Cerebellar cortex (tissue), 1 donor: ENCODE data around the gene TSPAN5.

ENCODE experiments used
- DNase-seq: peaks from one replicate; pipeline ENCODE4 v3.0.0-alpha.2; 2015; ENCODE audit warnings: low spot score

Gene TSPAN5

DNA sequence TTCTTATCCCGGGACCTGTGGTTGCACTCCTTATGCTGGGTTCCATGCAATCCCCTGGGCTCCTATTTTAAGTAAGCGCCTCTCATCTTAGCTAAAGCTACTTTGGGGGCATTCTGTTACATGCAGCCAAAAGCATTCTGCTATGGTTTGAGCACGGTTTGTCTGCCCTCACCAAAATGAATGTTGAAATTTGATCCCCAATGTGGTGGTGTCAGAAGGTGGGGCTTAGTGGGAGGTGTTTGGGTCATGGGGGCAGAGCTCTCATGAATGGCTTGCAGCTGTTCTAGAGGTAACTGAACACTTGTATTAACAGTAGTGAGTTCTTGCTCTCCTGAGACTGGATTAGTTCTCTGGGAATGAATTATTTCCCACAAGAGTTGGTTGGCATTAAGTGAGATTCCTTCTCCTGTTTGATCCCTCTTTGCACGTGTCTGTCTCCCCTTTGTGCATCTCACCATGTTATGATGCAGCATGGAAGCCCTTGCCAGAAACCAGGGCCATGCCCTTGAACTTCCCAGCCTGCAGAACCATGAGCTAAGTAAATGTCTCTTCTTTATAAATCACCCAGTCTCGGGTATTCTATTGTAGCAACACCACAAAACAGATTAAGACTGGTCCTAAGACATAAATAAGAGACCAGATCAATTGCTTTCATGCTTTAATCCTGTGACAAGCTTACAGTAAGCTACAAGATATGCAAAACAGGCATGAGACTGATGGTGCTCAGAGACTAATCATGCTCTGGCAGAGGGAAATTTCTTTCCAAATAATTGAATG is 141.8 kb downstream of the TSPAN5 start:
- DNase-seq, result no peak

- no peak for DNase-seq
Measured at GRCh38 chr4:98516042-98516440, 142.4 kb downstream of the TSPAN5 start.

GRCh38 chr4:98515470-98515809 is 143.0 kb downstream of the TSPAN5 start:
- DNase-seq, result no peak

GRCh38 chr4:98514741-98515469 is 143.5 kb downstream of the TSPAN5 start:
- no peak for DNase-seq

DNA sequence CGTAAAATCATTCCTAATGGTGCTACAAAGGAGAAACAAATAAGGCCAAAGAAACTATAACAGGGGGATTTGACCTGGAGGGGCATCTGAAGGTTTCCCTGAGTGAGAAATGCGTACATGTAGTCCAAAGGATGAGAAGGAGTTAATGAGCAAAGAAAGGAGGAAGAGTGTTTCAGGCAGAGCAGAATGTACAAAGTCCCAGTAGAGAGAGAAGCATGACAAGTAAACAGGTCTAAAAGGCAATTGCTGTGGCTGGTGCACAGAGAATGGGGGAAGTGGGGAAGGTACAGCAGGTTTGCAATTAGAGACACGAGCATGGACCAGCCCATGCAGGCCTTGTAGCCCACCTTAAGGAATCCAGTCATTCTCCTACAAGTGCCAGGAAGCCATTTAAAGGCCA is 145.5 kb downstream of the TSPAN5 start:
- no peak for DNase-seq

DNA sequence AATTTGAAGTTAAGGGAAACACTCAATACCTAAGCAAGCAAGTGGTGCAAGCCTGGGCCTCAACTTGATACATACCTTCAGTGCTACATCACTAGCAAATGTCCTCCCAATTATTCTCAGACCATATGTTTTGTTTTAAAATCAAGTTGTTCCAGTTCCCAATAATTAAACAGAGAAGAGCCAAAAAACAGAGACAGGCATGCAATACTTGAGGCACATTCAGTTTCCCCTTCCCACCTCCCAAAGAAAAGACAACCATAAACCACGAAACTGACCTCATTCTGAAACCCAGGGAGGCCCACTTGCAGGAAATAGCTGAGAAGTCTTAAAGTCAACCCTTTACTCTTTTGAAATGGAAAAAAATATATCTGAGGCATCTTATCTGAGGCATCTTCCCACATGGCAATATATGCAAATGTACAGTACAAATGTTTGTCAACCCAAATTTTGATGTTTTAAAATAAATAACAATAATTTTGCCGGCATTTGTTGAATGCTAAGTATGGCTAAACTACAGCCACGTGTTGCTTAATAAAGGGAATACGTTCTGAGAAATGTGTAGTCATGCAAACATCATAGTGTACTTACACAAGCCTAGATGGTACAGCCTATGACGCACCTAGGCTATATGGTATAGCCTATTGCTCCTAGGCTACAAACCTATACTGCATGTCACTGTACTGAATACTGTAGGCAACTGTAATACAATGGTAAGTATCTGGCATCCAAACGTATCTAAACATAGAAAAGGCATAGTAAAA is 147.5 kb downstream of the TSPAN5 start:
- no peak for DNase-seq

DNA sequence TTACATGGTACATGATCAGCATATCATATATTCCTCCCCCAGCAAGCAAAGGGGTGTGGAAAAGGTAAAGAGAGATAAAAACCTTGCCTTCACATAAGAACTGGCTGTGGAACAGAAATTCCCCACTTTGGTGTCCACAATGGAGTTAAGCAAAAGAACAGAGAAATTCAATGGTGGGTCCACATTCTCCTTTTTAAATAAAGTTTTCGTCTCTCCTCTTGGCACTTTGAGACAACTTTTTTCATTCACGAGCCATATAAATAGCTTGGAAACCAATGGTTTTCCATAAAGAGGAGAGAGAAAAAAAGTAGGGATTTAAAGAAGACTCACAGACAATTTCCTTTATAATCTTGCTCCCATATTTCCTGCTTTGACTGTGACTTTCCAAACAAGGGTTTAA is 148.1 kb downstream of the TSPAN5 start:
- no peak for DNase-seq

- DNase-seq, result peak; percentile 52
Measured at GRCh38 chr4:98509721-98510120, 148.7 kb downstream of the TSPAN5 start.

- DNase-seq, result peak; percentile 66
Measured at GRCh38 chr4:98508829-98509598, 149.4 kb downstream of the TSPAN5 start.

GRCh38 chr4:98508248-98508647 is 150.2 kb downstream of the TSPAN5 start:
- DNase-seq, result no peak

DNA sequence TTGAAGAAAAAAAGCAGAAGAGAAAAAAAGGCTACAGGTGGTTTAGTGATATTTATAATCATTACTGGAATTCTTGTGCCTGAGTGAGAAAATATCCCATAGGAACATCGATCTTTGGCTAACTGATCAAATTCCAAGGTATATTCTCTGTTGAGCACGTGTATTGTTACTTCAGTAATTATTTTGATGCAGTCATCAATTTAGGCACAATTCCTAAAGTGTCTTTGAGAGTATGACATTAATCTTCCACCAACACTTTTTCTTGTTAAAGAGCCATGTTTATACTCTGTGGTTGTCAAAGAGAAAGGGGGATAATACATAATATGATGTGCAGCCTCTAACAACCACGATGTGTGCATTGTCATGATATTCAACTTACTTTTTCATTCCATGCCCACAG is 151.1 kb downstream of the TSPAN5 start:
- DNase-seq, result no peak

GRCh38 chr4:98506462-98507132 is 151.8 kb downstream of the TSPAN5 start:
- no peak for DNase-seq

DNA sequence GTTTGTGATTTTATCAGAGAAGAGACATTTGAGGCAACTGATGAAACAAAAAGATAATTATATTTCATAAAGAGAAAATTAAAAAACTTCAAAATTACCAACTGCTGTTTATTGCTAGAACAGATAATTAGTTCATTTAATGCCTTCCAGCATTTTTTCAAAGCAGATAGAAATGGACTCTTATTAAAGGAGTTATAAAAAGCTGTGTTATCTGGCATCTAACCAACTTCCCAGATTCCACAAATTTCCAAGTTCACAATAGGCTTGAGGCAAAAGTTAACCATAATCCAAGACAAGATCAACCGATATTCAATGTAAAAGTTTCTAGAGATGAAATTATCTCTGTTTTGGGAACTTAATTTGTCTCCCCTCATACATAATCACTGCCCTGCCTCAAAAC is 152.4 kb downstream of the TSPAN5 start:
- no peak for DNase-seq

DNA sequence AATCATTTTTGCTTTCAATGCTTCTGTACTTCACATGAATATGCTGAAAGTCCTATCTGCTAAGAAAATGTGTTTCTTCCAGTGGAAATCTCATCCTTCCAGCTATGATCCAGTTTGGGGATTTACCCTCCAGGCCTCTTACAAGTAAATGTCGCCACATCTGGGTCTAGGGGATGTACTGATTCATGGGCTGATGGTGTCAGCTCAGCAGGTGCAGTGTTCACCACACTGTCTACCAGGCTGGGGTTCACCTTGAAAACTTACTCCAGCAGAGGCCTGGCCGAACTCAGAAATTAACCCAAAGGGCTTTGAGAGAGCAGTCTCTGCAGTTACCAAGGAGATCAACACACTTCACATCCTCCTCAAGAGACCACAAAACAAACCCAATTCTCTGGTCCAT is 154.3 kb downstream of the TSPAN5 start:
- DNase-seq, result no peak

- DNase-seq, result no peak
Measured at GRCh38 chr4:98503676-98504075, 154.7 kb downstream of the TSPAN5 start.

GRCh38 chr4:98502624-98503023 is 155.8 kb downstream of the TSPAN5 start:
- no peak for DNase-seq

DNA sequence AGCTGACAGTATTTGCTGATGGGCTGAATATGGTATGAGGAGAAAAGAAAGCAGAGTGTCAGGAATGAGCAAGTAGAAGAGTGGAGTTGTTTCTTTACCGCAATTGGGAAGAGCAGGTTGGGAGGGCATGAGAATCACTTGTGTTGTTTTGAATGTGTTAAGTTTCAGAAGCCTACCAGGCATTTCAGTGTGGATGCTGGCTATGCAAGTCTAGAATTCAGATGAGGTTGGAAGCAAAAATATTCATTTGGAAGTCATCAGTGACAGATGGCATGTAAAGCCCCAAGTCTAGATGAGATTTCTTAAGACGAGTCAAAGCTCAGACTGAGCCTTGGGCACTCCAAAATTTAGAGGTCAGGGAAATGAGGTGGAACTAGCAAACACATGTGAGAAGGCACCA is 156.4 kb downstream of the TSPAN5 start:
- DNase-seq, result no peak

DNA sequence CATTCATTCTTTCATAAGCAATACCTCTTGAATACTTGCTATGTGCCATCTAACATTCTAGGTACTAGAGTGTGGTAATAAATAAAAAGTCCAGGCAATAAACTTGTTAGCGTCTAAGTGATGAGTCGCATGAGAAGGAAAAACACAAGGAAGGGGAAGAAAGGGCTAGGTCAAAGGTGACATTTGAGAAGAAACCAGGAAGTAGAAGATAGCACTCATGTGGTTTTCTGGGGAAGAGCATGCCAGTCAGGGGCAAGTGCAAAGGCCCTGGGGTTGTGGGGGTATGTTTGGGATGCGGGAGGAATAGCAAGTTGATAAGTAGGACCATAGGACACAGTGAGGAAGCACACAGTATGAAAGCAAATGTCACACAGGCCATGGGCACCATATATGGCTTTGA is 157.0 kb downstream of the TSPAN5 start:
- DNase-seq, result no peak

DNA sequence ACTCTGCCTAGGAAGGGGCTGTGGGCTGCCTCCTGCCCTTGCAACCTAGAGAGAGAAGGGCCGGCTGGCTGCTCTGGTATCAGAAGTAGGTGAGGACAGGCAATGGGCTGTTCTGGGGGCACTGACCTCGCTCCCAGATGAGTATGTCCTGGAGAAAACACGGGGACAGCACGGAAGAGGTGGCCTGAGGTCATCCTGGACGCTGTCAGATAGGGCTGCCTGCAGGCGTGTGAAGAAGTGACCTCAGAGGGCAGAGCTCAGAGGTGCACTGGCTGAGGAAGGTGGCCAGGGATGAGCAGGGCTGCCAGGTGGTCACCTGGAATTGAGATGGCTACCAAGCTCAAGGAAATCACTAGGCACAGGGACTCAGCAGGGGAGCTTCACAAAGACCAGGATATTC is 159.6 kb downstream of the TSPAN5 start:
- DNase-seq, result no peak

DNA sequence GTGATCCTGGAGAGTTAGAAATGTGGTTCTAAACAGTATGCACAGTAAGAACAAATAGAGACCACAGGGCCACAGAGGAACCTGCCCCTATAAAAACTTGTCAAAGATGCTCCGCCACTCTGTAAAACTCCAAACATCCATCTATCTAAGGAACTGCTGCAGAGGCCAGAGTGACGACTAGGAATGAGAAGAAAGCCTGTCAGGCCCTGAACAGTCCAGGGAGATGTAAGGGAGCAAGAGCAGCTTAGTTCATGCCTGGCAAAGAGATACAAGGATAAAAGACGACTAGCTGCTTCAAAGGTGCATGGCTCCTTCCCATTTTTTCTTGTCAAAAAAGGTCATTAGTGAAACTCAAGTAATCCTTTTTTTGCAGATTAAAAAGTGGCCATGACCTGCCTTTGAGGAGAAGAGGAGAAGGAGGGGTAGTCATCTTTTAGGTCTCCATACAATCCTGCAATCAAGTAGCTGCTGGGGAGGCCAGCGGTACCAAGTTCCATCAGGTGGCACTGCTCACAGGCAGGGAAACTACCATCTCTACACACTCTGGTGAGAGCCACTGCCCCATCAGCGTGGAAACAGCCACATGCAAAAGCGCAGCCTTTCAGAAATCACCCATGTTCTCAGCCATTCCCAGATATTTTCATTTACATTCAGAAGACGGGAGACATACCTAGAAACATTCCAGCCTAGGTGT is 162.1 kb downstream of the TSPAN5 start:
- DNase-seq, result no peak

- no peak for DNase-seq
Measured at GRCh38 chr4:98493296-98493695, 165.1 kb downstream of the TSPAN5 start.
